K562 (cell line): Measurements from ENCODE around the gene CDK5RAP3. TPM values are rescaled to one million over a fixed set of nuclear protein-coding genes. Genes with fewer than 3 reads are reported as not detected.
A peak's percentile ranks its signal among the peaks of the same experiment; 100 is the strongest.

Source experiments
- ATAC-seq: fragments of 200-7000 bp; cut with Tn5 transposase; 3 replicates; pipeline ENCODE4 v1.9.1; 2020; ENCODE audit warnings: moderate library complexity
- BruUV-seq: library from RNA; stranded (reverse); fragments of 400-500 nt; replicated peaks from 2 replicates; lab custom pipeline; 2021; lab: Mats Ljungman, UMichigan
- CTCF ChIA-PET: fragments of 300-600 bp; formaldehyde crosslinking; extraction: SDS; loops from one replicate; lab custom pipeline; 2021; ENCODE audit warnings: low intra/inter-chr PET ratio; lab: Yijun Ruan, JAX
- POLR2A ChIA-PET: fragments of 300-600, 350-650 bp; sonication (Branson Sonifier 250); formaldehyde crosslinking; extraction: SDS; loops from one replicate; lab custom pipeline; 2021; ENCODE audit warnings: antibody characterized with exemption, inconsistent platforms; lab: Yijun Ruan, JAX
- DNase-seq, 4 experiments: peaks; one replicate each; pipeline versions ENCODE4 v3.0.0 to v3.0.0-alpha.2; 2011 to 2018; ENCODE audit warnings: low spot score in 3 of 4, mixed read lengths in 3 of 4; ENCODE audit errors: extremely low read depth in 1 of 4
- FAIRE-seq: peaks from 2 replicates; lab custom pipeline; 2011; peaks lifted over from hg19 to GRCh38; lab: Jason Lieb, UNC
- H2AFZ ChIP-seq: 2 replicates; pipeline ENCODE4 v1.6.0; 2011; ENCODE audit warnings: low read depth, low read length, control low read depth, inconsistent platforms
- H3K27ac ChIP-seq: fragments of 200-600 bp; 3 replicates; pipeline ENCODE4 v1.8.0; 2011; ENCODE audit warnings: low read depth, mild to moderate bottlenecking, control low read depth, inconsistent platforms, low read length, moderate library complexity, mixed read lengths; ENCODE audit errors: extremely low read depth
- H3K27me3 ChIP-seq, 2 experiments: fragments of 300-600 bp in 1 of 2; 2 replicates in 1 of 2; 3 replicates in 1 of 2; pipeline versions ENCODE4 v1.6.0 to v1.8.0; 2011; ENCODE audit warnings: inconsistent platforms in 2 of 2, low read length in 2 of 2, mild to moderate bottlenecking in 1 of 2, mixed read lengths in 1 of 2, moderate library complexity in 1 of 2; ENCODE audit not compliant: control insufficient read depth in 2 of 2, insufficient read depth in 2 of 2
- H3K36me3 ChIP-seq: fragments of 300-600 bp; 3 replicates; pipeline ENCODE4 v1.8.0; 2011; ENCODE audit warnings: mild to moderate bottlenecking, low read length, inconsistent platforms; ENCODE audit not compliant: control insufficient read depth, insufficient read depth
- H3K4me1 ChIP-seq, 2 experiments: fragments of 200-600 bp in 1 of 2; replicated peaks in 1 of 2; 2 replicates in 1 of 2; 3 replicates in 1 of 2; pipeline versions ENCODE4 v1.5.1 to v1.8.0; 2011; ENCODE audit warnings: inconsistent platforms in 2 of 2, low read length in 2 of 2, mild to moderate bottlenecking in 1 of 2, mixed read lengths in 1 of 2, moderate library complexity in 1 of 2; ENCODE audit not compliant: control insufficient read depth in 2 of 2, insufficient read depth in 2 of 2
- H3K4me2 ChIP-seq: 2 replicates; pipeline ENCODE4 v1.6.1; 2011; ENCODE audit warnings: low read length, control low read depth, inconsistent platforms, mixed read lengths; ENCODE audit not compliant: insufficient read depth
- H3K4me3 ChIP-seq: fragments of 200-600 bp; sonication (generic), shearing (Covaris generic); 2 replicates; pipeline ENCODE4 v1.5.1; 2016; ENCODE audit warnings: control low read depth, inconsistent platforms
- H3K79me2 ChIP-seq: fragments of 200-600 bp; 3 replicates; pipeline ENCODE4 v1.8.0; 2011; ENCODE audit warnings: low read length, inconsistent platforms; ENCODE audit not compliant: control insufficient read depth, insufficient read depth
- H3K9ac ChIP-seq, 2 experiments: 2 replicates each; pipeline versions ENCODE4 v1.6.0 to v1.6.1; 2011; ENCODE audit warnings: low read depth in 2 of 2, low read length in 2 of 2, control low read depth in 1 of 2, inconsistent platforms in 1 of 2, mild to moderate bottlenecking in 1 of 2, mixed read lengths in 1 of 2; ENCODE audit not compliant: insufficient read depth in 1 of 2
- H3K9me1 ChIP-seq: one replicate; pipeline ENCODE4 v1.6.0; 2011; ENCODE audit warnings: inconsistent platforms, mild to moderate bottlenecking, low read length, moderate library complexity; ENCODE audit not compliant: control insufficient read depth, insufficient read depth
- H3K9me3 ChIP-seq: replicated peaks from 2 replicates; pipeline ENCODE4 v1.5.1; 2011; ENCODE audit warnings: low read depth, low read length, inconsistent platforms; ENCODE audit not compliant: control insufficient read depth, insufficient read depth
- H4K20me1 ChIP-seq: replicated peaks from 2 replicates; pipeline ENCODE4 v1.6.1; 2011; ENCODE audit warnings: low read length, inconsistent platforms, mixed read lengths; ENCODE audit not compliant: control insufficient read depth, insufficient read depth
- CC2D1A ChIP-seq: fragments of 450-650 bp; IDR thresholded peaks from 2 replicates; pipeline ENCODE4 v1.6.1; 2017; ENCODE audit warnings: mild to moderate bottlenecking
- CHD4 ChIP-seq: fragments of 200-600 bp; sonication (generic); IDR thresholded peaks from 3 replicates; pipeline ENCODE4 v1.6.1; 2012; ENCODE audit warnings: low read depth, mild to moderate bottlenecking, mixed read lengths, low read length, inconsistent platforms; ENCODE audit not compliant: insufficient read depth, insufficient replicate concordance, poor library complexity, severe bottlenecking
- ETV1 ChIP-seq: fragments of 450-650 bp; conservative IDR thresholded peaks from 2 replicates; pipeline ENCODE4 v1.6.1; 2016; ENCODE audit warnings: missing genetic modification characterization, control low read depth, low read depth, missing compliant biosample characterization
- MTA3 ChIP-seq: fragments of 450-650 bp; formaldehyde crosslinking; IDR thresholded peaks from 2 replicates; pipeline ENCODE4 v1.6.1; 2017; ENCODE audit warnings: mild to moderate bottlenecking, borderline replicate concordance
- MYC ChIP-seq, 2 experiments: fragments of 250-450 bp in 1 of 2; sonication (Bioruptor Pico) in 1 of 2; IDR thresholded peaks; 2 replicates each; pipeline versions ENCODE4 v1.5.1 to v1.6.1; 2012 to 2021; ENCODE audit warnings: low read depth in 2 of 2, borderline replicate concordance in 1 of 2, improper control_type of control experiment in 1 of 2, low read length in 1 of 2, mild to moderate bottlenecking in 1 of 2, moderate library complexity in 1 of 2
- RB1 ChIP-seq: fragments of 450-650 bp; IDR thresholded peaks from 2 replicates; pipeline ENCODE4 v1.6.1; 2017; ENCODE audit warnings: low read depth, mild to moderate bottlenecking
- REST ChIP-seq, 2 experiments: fragments of 450-650 bp; formaldehyde crosslinking in 1 of 2; IDR thresholded peaks; 2 replicates each; pipeline versions ENCODE4 v1.4.0 to v1.6.1; 2014 to 2020; ENCODE audit warnings: mild to moderate bottlenecking in 2 of 2, borderline replicate concordance in 1 of 2, low read depth in 1 of 2
- SMC3 ChIP-seq: conservative IDR thresholded peaks from 2 replicates; pipeline ENCODE4 v1.6.1; 2011; ENCODE audit warnings: low read depth, low read length, improper control_type of control experiment; ENCODE audit not compliant: insufficient read depth
- TBP ChIP-seq: optimal IDR thresholded peaks from 2 replicates; pipeline ENCODE3; 2011; ENCODE audit warnings: low read depth, low read length, improper control_type of control experiment
- TSC22D4 ChIP-seq: fragments of 450-650 bp; IDR thresholded peaks from 2 replicates; pipeline ENCODE4 v1.6.1; 2016; ENCODE audit warnings: missing genetic modification characterization, missing biosample characterization, control low read depth
- XRCC5 ChIP-seq: fragments of 200-400 bp; formaldehyde crosslinking; IDR thresholded peaks from 2 replicates; pipeline ENCODE4 v1.6.1; 2017; ENCODE audit warnings: low read depth, mild to moderate bottlenecking, low read length
- WGBS: fragments of 100-300 bp; shearing (Covaris generic); methylation state at CpG from one replicate; pipeline ENCODE4 v1.1.6; 2016; ENCODE audit warnings: low coverage, mixed read lengths; ENCODE audit not compliant: insufficient coverage; ENCODE audit errors: missing lambda C conversion rate; 5-methylcytosine and 5-hydroxymethylcytosine counted together
- in situ Hi-C: fragments of 300-500 bp; cut with MboI; formaldehyde crosslinking; loops from 4 replicates; pipeline ENCODE4 v1.15.0; 2018; ENCODE audit warnings: inconsistent platforms, mixed read lengths
- intact Hi-C: fragments of 100-400 bp; cut with micrococcal nuclease; formaldehyde crosslinking; loops from 2 replicates; pipeline ENCODE4 v1.14.2; 2022
- polyA plus RNA-seq, 8 experiments: library from polyadenylated mRNA; depleted of rRNA in 4 of 8; stranded (reverse) in 5 of 8; unstranded in 3 of 8; fragments of >200 nt; fragmentation: Nextera tagmentation in 2 of 8; fragmentation: Illumina TruSeq in 1 of 8; extraction: Ambion mirVana in 2 of 8; extraction: Trizol in 1 of 8; gene quantifications; 2 replicates each; pipeline versions ENCODE4 v1.2.1 to v1.2.3, GENCODE V29; 2011 to 2014; ENCODE audit warnings: inconsistent platforms in 1 of 8, missing spikeins in 1 of 8
- total RNA-seq, 7 experiments: library from RNA; depleted of rRNA in 6 of 7; stranded (reverse); fragments of >200 nt in 6 of 7; fragmentation: Illumina TruSeq in 2 of 7; extraction: Trizol in 2 of 7; gene quantifications; 2 replicates each; pipeline versions ENCODE4 v1.2.1 to v1.2.3, GENCODE V29; 2011 to 2021; ENCODE audit warnings: low replicate concordance in 1 of 7

The CDK5RAP3 gene
- total and polyA plus RNA-seq, 9 of the 15 experiments (the other 6 are each of a cell fraction or from before 2014, with no cell fraction given), result 44.2 to 202 (median 91.5) TPM

GRCh38 chr17:47949197-47949759, 21.6 kb upstream of the CDK5RAP3 start:
- H3K36me3 ChIP-seq, result peaks cover 54% of the 10 kb centered on the region
- H4K20me1 ChIP-seq, result no peaks in the 10 kb centered on the region
- H3K9me1 ChIP-seq, result no peaks in the 10 kb centered on the region
- peaks cover 9% of the 10 kb centered on the region in 2 experiments; a peak in 3 of 5 replicates for H3K4me1 ChIP-seq
- intact Hi-C loops (loop anchor here (1.0 kb wide), 2 partner anchors 21 to 69 kb away; no protein-coding TSS in a partner anchor), in situ Hi-C loops (no loop called here)
- H3K9me3 ChIP-seq, result no peaks in the 10 kb centered on the region
- BruUV-seq, result no TSS peak
- peak overlapping the region; percentile 57; the same call in 1 of the 2 replicates for H3K4me2 ChIP-seq
- no peaks in the 10 kb centered on the region for H3K79me2 ChIP-seq
- peak overlapping the region; percentile 8; the same call in 1 of the 3 replicates for H3K27ac ChIP-seq
- WGBS, result 5% methylated on average over 22 of the region's 22 CpGs
- peak; percentile 95 for ATAC-seq
- POLR2A ChIA-PET, result interaction anchor here (0.6 to 2.8 kb wide), 5 partner anchors 11 to 168 kb away, joined by 3 to 14 read pairs (median 4); partner anchors contain the start of genes LRRC46 and MRPL10
- peak overlapping the region; percentile 21 to 77; a peak in 3 of 4 replicates for H3K9ac ChIP-seq
- CTCF ChIA-PET, result interaction anchor here (0.6 to 2.3 kb wide), 6 partner anchors 21 to 680 kb away, joined by 3 to 29 read pairs (median 6); partner anchors contain the start of gene CDK5RAP3
- H3K27me3 ChIP-seq, result no peaks in the 10 kb centered on the region
- peak; percentile 76 for FAIRE-seq
- H2AFZ ChIP-seq, result peak overlapping the region; percentile 63
- DNase-seq, result peak; percentile 82 to 90 (median 87)
- no peak overlapping the region for H3K4me3 ChIP-seq
- TF ChIP-seq CC2D1A (0 out of 2 replicates have a peak, but pooled peaks have one; percentile 57), MYC (IDR thresholded peaks at IDR 0.05; ENCODE audit: low read depth, low read length) (peak; percentile 28; the same call in 1 of the 2 replicates), MYC (CRISPR knock-in tag; IDR thresholded peaks at IDR 0.05; ENCODE audit: borderline replicate concordance, low read depth) (no peak), ETV1 (tag) (peak; percentile 62), REST (IDR thresholded peaks at IDR 0.05; ENCODE audit: borderline replicate concordance) (peak; percentile 87), REST (CRISPR knock-in tag; IDR thresholded peaks at IDR 0.05; ENCODE audit: low read depth) (no peak), RB1 (peak; percentile 28; the same call in 1 of the 2 replicates), CHD4 (no peak), MTA3 (0 out of 2 replicates have a peak, but pooled peaks have one; percentile 36), SMC3 (peak; percentile 77), TBP (peak; percentile 26), XRCC5 (peak; percentile 74; the same call in 1 of the 2 replicates), TSC22D4 (tag) (no peak)
